GM12873 (cell line): ENCODE results near the gene PPIB.

Source experiments
- CTCF ChIP-seq: IDR thresholded peaks from 2 replicates; pipeline ENCODE4 v1.5.1; 2012; ENCODE audit warnings: low read depth, mild to moderate bottlenecking, moderate library complexity, low read length, control low read depth; ENCODE audit not compliant: insufficient read depth; ENCODE audit errors: missing control alignments

PPIB gene

DNA sequence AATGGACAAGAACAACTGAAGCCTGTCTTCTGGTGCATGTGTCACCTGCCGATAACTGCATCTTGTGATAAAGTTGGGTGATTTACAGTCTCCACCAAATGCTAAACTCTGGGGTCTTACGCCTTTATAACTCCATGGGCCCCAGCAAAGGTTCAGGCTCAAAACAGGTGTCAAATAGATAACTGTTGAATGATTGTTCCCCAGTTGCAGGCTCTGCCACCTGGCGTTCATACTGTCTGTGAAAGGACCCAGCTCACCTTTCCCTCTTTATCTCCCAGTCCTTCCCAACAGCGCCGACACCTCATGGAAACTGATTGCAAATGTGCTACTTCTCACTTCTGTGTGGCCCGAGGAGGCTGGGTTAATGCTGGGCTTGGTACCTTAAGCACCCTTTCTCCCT, 19.5 kb downstream of the PPIB start:
- no peak for TF ChIP-seq CTCF

- no peak for TF ChIP-seq CTCF
Measured at GRCh38 chr15:64141798-64142512, 20.9 kb downstream of the PPIB start.

DNA sequence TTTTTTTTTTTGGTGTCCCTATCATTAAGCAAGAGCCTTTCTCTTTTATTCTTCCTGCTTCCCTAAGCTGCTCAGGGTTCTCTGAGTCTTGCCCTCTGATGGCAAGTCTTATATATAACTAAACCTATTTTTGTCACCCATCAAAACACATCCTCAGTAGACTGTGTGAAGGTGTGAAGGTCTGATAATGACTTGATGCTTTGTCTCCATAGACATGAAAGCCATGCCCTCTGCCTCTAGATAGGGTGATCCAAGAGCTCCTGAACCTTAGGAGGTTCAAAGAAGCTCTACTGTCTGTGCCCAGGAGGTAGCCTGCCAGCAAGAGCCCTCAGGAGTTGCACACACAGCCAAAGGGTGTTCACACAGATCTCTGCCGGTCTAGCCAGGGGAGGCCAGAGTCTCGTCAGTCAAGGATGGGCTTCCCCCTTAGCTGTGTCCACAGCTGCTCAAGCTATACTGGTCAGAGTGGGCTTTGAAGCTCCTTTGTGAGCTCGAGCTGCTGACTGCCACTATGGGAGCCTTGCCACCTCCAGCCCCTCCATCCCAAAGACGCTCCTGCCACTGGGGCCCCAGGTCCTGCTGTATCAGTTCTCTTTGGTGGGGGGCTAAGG, 24.4 kb downstream of the PPIB start:
- no peak for TF ChIP-seq CTCF

DNA sequence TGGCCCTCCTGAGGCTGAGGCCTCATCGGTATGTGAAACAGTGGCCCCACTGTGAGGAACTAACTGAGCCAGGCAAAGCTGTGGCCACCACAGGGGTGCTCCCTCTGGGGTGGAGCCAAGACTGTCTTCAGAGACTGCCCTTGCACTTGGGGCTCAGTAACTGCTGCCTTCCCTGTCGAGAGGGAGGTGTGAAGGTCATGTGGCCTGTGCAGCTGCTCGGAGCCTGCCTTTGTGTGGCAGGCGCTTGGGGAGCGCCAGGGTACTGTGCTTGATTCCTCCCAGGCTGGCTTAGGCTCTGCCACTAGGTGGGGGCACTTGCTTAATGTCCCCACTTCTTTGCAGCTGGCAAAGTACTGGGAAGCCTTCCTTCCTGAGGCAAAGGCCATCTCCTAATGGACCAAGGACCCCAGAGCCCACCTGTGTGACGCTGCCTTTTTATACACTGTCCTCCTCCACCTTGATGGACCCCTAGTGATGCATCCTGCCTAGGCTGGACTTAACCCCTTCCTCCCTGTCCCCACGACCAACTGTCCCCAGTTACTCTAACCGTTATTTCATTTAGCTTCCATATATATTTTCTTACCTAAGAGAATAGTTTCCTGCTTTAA, 25.5 kb downstream of the PPIB start:
- TF ChIP-seq CTCF = peak; percentile 18

DNA sequence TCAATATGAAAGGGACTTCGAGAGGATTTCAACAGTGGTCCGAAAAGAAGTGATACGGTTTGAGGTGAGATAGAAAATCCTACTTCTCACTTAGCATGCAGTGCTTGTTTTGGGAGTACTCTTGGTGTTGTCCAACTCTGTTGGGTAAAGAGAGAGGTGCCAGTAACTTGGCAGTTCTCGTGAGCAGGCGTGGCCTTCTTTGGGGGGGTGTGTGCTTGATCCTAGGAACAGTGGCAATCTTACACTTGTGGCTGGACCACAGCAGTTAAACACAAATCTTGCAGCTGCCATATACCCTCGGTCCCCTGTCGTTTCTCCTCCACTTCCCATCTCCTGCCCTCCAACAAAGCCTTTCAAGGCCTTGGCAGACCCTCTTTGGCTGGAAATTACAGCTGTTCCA, 26.5 kb downstream of the PPIB start:
- TF ChIP-seq CTCF = no peak

DNA sequence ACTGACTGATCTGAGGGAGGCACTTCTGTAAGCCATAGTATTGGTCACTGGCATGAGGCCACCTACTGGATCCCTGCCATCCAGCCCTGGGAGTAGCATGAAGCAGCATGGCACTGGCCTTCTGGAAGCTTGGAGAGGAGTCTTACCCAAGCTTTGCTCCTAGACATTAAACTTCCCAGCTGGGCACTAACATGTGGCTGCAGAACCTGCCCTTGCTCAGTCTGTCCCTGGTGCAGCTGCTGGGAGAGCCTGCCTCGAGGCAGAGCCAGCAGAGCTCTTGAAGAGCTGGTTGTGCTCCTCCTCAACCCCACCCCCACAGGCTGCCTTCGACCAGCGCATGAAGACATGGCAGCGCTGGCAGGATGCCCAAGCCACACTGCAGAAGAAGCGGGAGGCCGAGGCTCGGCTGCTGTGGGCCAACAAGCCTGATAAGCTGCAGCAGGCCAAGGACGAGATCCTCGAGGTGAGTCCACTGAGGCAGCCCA, 28.4 kb downstream of the PPIB start:
- no peak for TF ChIP-seq CTCF

DNA sequence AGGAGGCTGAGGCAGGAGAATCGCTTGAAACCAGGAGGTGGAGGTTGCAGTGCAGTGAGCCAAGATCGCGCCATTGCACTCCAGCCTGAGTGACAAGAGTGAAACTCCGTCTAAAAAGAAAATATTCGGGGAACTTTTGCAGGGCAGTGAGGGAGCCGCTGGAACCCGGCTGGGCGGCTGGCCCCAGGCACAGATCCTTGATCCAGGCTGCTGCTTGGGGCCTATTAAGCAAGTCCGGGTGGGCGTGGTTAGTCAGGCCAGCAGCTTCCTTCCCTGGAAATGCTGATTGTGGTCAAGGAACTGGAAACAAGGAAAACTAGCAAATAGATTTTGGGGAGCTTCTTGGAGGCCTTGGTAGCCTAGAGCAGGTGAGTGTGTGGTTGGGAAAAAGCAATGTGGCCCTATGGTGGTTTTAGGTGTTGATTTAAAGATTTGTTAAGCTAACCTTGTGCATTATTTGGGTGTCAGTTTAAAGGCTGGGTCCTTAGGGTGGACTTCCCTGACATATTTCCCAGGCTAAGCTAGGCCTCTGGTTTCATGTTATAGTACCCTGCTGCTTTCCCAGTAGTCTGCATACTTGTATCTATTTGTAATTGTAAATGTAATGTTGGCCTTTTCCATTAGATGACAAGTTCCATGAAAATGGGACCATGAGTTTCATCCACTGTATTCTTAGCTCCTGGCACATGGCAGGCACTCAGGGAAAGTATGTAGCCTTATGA, 29.0 kb downstream of the PPIB start:
- no peak for TF ChIP-seq CTCF
